ENCODE data around the gene USF3.

USF3 gene, protein sequence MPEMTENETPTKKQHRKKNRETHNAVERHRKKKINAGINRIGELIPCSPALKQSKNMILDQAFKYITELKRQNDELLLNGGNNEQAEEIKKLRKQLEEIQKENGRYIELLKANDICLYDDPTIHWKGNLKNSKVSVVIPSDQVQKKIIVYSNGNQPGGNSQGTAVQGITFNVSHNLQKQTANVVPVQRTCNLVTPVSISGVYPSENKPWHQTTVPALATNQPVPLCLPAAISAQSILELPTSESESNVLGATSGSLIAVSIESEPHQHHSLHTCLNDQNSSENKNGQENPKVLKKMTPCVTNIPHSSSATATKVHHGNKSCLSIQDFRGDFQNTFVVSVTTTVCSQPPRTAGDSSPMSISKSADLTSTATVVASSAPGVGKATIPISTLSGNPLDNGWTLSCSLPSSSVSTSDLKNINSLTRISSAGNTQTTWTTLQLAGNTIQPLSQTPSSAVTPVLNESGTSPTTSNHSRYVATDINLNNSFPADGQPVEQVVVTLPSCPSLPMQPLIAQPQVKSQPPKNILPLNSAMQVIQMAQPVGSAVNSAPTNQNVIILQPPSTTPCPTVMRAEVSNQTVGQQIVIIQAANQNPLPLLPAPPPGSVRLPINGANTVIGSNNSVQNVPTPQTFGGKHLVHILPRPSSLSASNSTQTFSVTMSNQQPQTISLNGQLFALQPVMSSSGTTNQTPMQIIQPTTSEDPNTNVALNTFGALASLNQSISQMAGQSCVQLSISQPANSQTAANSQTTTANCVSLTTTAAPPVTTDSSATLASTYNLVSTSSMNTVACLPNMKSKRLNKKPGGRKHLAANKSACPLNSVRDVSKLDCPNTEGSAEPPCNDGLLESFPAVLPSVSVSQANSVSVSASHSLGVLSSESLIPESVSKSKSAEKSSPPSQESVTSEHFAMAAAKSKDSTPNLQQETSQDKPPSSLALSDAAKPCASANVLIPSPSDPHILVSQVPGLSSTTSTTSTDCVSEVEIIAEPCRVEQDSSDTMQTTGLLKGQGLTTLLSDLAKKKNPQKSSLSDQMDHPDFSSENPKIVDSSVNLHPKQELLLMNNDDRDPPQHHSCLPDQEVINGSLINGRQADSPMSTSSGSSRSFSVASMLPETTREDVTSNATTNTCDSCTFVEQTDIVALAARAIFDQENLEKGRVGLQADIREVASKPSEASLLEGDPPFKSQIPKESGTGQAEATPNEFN (N-terminal part only)

DNA sequence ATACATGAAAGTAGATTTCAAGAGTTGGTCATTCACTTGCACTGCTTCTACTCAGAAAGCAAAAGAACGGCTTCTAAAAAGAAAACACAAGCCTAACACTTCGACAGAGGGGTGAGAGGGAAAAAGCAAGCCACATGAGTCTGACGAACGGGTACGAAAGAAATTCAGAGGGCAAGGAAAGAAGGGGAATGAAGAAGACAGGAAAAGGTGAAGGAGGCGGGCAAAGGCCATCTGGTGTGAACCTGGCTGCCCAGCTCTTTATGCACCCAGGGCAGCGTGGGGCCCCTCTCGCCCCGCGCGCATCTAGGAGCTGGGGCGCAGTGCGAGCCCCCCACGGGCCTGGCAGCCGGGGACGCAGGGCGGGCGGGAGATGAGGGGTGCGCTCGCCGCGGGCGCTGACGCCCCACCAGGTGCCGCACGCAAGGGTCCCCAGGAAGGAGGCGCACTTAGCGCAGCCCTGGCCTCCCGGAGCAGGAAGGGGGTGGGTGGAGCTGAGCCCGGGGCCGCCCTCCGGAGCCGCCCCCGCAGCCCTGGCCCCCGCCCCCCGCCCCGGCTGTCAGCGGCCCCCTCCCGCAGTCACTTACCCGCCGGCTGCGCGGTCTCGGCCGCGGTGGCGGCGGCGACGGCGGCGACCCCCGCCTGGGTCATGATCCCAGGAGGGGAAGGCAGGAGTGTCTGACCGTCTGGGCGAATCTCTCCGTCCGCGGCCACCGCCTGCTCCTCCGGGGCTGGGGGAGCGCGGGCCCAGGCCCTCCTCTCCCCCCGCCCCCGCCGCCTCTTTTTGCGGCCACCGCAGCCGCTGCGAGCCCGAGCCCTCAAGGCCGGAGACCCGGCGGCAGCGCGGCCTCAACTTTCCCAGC, at the start of gene USF3:
Gene USF3, minus strand, starts transcription at position 857 of the 860 bp plus-strand sequence. CDS start 21,764 bp downstream, outside the sequence.
- peak; percentile 76 for DNase-seq

DNA sequence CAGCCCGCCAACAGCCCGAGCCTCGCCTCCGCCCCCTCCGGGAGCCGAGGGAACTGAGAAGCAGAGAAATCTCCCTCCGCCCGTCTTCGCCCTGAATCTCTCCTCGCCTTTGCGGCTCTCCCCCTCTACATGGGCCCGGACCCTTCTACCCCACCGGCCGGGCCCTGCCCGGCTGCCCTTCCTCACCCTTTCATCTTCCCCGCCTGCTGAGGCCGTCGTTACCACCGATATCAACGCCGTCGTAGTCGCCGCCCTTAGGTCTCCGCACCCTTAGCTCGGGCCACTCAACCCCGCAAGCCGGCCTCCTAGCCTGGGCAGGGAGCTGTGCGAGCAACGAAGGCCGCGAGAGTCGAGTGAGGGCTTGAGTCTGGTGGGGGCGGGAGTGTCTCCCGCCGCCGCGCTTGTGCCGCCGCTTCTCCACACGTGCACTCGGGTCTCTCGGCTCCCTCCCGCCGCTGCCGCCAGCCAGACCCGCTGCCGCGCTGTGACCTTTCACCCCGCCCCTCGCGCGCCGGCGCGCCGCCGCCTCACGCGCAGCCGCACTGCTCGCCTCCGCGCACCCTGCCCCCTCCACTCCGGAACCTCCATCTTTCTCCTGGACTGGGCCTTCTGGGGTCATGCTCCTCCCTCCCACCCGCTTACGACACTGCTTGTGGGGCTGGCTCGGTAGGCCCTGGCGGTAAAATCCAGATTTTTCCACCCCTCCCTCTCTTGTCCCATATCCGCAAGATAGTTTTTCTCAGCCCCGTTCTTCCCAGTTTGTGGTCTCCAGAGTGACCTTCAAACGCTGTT, 49.5 kb upstream of the USF3 start, which contains the start of gene NAA50:
Gene NAA50, minus strand, starts transcription at position 494 of the 792 bp plus-strand sequence. Its CDS starts 300 bp downstream, at position 194.
- peak; percentile 93 for DNase-seq

DNA sequence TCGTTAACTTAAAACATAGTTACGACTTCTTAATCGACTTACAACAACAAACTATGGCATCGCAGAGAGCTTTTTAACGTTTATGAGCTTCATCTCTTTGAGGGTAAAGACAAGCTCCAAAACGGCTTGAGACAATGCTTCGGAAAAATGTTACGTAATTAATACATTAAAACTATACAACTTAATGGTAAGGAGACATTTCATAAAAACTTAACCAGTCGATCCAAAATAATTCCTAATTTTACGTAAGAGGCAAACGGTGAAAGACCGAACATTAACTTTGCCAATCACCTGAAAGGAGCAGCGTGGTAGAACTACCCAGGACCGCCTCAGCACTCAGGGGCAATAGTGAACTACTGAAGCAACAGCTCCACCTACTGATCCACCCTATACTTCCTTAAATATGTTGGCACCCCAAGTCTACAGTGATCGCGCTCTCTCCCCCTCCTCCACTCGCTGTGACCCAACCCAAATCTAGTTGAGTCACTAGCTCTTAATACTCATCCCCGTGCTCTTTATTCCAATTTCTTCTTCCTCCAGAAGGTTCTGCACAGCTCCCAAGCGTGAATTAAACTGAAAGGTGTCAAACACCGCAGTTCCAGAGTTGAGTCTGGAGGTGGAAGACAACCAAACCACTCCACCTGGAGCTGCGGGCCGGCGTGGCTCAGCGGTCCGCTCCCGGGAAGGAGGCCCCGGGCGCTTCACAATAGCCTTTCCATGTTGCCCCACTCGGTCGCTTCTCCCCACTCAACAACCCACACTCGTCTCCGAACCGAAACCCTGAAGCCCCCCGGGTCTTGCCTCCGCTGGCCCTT, 48.7 kb upstream of the USF3 start:
- DNase-seq = peak; percentile 74

DNA sequence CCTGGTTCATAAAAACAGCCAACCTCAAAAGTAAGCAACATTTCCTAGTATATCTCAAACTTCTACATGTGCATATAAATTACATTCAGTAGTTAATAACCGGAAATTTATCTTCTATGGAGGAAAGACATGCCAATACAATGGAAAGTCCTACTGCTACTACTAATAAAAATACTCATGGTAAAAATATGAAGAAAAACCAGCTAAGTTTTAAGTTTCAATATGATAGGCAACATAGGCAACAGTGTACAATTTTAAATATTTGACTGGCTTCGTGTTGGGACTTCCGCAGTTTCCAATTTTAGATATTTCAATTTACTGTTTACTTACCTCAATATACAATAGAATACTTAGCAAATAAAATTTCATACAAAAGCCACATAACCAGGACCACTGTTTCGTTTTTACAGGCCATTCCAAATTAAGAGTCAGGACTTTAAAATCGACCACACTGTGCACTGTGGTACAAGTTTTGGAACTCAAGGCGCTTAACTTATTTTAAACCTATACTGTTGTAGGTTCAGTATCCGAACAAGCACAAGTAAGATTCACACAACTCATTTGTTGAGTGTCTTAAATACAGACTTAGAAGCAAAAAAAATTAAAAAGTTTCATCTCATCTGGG, 46.7 kb upstream of the USF3 start:
- no peak for DNase-seq

DNA sequence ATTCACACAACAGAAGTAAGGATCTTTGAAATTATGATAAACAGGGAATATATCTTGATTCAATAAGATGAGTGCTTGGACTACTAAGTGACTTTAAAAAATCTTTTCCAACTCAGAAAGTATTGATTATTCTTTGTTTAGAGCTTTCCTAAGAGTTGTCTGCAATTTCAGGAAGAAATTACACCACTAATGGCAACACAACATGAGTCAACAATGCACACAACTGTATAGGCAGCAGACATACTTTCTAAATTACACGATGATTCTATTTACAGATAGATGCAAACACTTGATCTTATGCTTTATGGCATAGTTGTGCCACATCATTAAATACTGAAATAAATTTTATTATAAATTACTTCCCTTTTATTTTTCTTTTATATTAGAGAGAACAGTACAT, 45.2 kb upstream of the USF3 start:
- DNase-seq = no peak

DNA sequence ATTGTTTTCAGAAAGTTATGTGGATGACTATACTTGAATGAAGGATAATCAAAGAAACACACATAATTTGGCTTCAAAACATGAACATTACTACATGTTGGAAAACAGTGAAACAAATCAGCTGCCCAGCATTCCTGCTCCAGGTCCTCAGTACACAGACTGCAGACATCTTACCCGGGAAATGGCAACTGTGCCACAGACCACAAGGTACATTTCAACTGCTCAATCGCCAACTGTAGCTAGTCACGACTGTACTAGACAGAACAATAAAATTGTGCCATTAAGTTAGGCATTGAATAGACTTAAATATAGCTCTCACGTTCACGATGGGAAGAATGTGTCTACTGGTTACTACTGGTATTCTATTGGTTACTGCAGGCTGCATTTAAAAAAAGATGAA, 44.6 kb upstream of the USF3 start:
- DNase-seq = no peak

DNA sequence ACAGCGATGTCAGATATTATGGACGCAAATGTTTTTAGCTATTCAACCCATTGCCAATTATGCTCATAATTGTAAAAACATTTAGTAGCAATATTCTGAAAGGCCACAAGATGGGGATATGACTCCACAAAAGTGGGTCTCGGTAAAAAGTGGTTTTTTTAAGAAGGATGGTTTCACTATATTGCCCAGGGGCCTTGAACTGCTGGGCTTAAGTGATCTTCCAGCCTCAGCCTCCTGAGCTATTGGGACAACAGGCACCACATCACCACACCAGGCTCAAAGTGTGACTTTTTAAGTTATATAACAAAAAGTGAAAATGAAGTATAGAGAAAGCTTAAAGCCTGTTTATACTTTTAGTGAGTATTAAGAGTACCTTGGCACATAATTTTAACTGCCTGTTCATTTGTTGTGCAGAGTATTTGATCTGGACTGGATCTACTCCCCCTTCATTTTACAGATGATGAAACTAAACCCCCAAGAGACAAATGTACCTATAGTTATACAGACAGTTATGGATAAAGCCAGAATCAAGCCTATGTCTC, 40.2 kb upstream of the USF3 start:
- DNase-seq = peak; percentile 5

DNA sequence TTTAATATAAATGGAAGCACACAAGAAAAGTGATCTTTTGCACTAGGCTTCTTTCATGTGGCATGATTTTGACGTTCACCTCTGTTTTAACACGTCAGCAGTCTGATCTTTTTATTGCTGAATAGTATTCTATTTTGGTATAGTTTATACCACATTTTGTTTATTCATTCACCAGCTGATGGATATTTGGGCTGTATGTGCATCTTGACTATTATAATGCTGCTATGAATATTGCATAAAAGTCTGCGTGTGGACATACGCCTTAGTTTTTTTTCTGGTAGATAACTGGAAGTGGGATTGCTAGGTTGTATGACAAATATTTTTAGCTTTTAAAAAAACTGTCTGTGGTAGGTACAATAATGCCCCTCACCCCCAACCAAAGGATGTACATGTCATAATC, 35.3 kb upstream of the USF3 start:
- DNase-seq = no peak

DNA sequence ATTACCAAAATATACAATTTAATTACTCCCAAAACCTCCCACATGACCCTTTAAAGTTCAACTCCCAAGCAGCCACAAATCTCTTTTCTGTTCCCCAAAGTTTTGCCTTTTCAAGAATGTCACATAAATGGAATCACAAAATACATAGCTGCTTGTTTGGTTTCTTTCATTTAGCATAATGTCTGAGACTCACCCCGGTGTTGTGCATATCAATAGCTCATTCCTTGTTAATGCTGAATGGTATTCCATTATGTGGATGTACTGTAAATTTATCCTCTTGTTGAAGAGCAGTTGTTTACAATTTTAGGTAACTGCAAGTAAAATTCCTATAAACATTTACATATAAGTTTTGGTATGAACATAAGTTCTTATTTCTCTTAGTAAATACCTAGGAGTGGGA, 34.1 kb upstream of the USF3 start:
- no peak for DNase-seq

DNA sequence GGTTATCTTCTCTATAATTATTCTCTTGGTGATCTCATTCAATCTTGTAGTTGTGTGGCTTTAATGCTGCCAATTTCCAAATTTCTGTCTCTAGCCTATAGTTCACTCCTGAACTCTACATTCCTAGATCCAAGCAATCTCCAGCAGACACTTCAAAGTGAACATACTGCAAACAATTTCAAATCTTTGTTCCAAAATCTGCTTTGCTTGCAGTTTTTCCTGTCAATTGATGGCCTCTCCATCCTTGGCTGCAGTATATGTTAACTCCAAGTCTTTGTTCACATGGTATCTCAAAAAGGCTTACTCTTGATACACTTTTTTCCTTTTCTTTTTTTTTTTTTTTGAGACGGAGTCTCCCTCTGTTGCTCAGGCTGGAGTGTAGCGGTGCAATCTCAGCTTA, 32.2 kb upstream of the USF3 start:
- DNase-seq = no peak

DNA sequence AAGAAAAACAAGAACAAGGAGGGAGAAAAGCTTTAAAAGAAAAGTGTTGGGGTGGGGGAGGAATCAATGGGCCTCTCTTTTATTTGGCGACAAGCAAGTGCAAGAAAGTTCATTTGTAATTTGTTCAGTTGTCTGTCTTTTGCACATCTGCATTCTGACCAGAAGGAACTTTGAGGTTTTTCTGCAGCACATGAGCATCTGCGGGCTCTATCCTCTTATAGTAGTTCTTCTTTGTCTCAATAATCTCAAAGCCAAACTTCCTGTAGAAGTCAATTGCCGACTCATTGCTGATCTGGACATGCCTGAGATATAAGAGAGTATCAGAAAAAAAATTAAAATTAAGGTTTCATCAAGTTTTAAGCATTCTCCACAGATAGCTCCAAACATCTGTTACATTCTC, 25.2 kb upstream of the USF3 start:
- no peak for DNase-seq

DNA sequence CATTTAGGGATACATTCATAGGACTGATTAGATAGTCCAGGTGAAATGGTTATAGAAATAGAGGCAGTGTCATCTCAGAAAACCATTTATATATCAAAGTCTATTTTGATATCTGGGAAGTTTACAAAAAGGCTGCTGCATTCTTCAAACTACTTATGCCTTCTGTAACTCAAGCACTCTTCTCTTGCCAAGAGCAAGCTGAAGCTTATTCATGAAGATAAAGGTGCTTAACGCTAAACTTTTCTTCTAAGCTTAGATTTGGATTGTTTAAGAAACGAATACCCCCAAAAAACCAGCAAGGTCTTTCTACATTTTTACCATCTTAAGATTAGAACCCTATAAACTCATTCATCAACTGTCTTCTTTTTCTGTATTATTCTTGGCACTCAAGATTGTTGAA, 23.3 kb upstream of the USF3 start:
- DNase-seq = no peak

DNA sequence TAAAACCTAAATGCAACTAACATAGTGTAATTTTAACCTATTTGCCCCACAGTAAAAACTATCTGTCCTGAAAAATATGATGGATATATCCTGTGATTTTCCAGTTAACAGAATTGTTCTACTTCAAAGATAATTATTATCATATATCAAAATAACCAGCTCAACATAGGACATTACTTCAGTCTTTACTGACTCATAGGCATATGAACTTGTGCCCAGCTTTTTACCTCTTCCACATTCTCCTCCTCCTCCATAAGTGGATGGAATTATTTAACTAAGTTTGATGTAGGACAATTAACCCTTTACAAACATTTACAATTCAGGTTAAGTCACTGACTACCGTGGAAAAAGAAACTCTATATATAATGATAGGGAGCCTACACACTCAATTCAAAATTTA, 22.9 kb upstream of the USF3 start:
- DNase-seq = no peak

DNA sequence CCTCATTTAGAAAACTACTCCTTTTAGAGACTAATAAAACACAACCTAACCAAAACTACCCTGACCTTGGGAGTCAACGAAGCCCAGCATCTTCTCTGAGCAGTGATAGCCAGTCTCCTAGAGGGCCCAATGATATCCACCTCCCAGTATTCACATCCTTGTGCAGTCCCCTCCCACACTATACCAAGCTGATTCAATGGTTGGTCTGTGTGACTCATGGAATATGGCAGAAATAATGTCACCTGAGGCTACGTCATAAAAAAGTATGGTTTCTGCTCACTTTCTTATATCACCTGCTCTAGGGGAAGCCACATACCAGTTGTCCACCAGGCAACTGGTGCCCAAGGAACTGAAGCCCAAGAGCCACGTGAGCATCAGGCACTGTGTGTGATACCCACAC, 21.4 kb upstream of the USF3 start:
- no peak for DNase-seq

DNA sequence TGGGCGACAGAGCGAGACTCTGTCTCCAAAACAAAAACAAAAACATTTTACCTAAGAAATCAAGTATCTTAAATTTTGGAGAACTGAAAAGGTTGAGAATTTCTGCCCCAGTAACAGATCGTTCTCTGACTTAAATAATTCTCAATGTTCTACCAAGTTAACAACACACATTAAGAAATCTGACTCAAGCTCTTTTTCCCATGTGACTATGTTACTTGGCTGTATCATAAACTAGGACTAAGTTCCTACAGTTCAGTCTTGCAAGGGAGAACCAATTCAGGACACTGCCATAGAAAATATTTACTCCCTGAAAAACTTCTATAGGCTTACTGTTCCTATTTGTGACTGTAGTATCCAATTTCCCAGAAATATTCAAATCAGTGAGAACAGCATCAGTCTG, 20.9 kb upstream of the USF3 start:
- DNase-seq = no peak

DNA sequence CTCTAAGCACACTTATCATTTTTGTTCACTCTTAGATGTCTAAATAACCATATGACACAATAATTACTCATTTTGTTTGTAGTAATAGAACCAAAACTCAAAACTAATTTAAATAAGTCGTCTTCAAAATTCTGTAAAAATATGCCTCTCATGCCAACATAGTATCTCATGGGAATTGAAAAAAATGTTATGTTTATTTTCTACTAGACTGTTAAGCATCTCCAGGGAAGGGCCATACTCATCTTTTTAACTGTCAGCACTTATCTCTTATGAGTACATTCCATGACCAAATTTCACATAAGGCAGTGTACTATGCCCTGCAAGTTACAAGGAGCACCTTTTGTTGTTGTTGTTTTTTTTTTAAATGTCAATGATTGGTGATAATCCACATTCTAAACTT, 18.3 kb upstream of the USF3 start:
- no peak for DNase-seq

DNA sequence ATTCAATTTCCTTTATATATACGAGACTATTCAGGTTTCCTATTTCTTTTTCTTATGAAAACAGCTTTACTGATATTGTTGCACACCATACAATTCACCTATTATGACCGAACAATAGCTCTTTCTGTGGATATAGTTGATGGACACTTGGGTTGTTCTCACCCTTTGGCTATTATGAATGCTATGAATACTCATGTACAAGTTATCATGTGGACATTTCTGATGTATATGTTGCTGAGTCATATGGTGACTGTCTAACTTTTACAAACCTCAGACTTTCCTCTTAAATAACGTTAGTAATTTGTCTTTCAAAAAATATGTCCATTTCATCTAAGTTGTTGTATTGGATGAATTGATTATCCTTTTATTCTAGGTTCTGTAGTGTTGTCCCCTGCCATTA, 15.7 kb upstream of the USF3 start:
- no peak for DNase-seq

DNA sequence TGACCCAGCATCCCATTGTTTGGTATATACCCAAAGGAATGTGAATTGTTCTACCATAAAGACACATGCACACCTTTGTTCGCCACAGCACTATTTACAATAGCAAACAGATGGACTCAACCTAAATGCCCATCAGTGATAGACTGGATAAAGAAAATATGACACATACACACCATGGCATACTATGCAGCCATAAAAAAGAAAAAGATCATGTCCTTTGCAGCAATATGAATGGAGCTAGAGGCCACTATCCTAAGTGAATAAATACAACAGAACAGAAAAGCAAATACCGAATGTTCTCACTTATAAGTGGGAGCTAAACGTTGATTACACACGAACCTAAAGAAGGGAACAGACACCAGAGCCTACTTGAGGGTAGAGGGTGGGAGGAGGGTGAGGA, 11.4 kb upstream of the USF3 start:
- no peak for DNase-seq

DNA sequence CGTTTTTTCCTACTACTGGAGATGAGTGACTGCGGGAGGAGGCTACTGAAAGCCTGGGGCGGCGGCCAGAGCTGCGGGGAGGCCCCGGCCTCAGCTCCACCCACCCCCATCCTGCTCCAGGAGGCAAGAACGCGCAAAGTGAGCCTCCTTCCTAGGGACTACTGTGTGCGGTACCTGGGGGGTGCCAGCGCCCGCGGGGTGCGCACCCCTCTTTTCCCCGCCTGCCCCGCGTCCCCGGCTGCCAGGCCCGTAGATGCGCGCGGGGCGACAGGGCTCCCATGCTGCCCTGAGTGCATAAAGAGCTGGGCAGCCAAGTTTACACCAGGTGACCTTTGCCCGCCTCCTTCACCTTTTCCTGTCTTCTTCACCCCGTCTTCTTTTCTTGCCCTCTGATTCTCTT, 2.5 kb upstream of the USF3 start:
- DNase-seq = no peak
